CD4-positive, alpha-beta T cell treated with Interleukin-4 for 4 hours (primary cell): ENCODE data around the gene MYO1E.
"Not testable (repeated sequence)": the region's sequence is repeated elsewhere in the genome, so short reads cannot be mapped to it uniquely, and the experiment has no call there.

Experiments used
- DNase-seq: peaks from one replicate; pipeline ENCODE4 v3.0.0-alpha.2; 2020

The MYO1E gene

DNA sequence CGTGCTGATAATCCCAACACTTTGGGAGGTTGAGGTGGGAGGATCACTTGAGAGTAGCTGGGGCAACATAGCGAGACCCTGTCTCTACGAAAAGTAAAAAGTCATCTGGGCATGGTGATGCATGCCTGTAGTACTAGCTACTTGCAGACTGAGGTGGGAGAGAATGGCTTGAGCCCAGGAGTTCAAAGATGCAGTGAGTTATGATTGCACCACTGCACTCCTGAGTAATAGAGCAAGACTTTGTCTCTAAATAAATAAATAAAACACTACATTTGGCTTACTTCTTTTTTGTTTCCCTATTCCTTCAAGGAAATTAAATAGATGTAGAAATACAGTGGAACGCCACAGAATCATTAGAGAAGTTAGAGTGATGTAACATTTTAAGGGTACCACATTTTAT is 186.2 kb downstream of the MYO1E start:
- no peak for DNase-seq

DNA sequence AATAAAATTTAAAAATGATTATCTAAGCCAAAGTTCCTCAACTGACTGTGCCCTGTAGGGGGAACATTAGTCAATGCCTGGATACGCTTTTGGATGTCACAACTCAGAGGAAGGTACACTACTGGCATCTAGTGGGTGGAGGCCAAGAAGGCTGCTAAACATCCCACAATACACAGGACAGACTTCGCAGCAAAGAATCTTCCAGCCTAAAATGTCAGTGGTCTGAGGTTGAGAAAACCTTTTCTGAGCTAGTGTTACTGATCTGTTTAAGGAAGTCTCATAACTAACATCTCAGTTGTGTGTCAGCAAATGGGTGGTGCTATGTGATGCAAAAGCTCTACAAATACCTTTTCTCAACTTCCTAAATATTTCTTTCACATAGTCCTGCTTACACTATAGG is 186.9 kb downstream of the MYO1E start:
- DNase-seq: peak; percentile 6

DNA sequence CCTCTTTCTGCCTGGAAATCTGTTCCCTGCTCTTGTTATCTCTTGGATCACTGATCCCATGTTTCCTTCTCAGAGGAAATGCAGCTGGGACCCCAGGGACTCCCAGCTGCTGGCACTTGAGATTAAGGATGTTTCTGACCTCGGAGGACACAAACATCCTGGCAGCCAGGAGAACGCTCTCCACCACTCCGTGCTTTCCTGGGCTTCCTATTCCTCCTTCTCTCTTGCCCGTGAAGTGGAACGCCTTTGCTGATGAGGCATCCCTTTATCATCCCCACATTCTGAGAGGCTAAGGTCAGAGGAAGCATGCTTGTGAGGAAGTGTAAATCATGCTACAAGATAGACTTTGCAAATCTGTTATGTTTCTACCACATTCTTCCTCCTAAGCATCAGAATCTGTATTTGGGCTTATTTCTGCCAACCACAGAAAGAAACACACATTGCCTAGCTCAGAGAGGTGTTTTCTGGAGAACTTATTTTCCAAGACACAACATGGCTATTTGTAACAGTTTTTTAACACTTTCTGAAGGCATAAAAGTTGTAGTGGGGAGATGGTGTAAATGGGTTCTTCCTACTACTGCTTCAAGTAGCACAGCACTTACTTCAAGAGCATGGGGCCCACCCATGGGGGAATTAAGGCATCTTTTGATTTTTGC is 191.6 kb downstream of the MYO1E start:
- DNase-seq: no peak

DNA sequence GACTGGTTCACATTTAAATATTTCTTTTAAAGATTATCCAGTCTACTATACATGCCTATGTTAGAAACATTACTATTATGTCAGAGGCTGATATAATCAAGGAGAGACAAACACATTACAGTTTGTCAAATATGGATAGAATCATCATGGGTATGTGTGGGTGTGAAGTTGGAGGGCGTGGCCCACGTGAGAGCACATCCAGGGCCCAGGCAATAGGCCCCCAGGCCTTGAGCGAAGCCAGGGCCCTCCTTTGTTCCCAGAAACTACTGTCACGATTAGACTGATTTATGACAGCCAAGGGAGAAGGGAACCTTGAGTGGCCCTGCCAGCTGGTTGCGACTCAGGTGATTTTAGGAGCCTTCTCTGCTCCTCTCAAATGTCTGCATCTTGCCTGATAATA is 193.0 kb downstream of the MYO1E start:
- no peak for DNase-seq

DNA sequence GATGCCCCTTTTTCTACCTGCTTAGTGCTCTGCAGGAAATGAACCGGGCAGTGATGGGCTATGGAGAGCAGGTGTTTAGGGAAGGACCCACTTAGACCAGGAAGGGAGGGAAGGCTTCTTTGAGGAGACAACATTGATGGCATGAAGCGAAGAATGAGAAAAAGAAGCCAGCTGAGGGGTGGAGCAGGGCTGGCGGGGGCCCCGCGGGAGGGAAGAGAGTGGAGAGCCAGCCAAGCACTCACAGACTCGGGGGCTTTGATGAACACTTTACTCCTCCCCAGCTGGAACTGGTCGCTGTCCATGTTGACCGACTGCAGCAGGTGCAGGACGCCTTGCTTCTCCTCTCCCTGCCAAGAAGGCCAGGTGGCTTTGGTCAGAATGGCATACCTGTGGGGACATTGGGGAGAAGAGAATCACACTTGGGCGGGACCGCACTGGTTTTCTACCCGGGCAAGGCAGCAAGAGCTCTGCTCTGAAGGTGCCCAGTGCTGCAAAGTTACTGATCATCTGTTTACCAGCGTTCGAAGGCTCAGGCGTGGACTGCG is 194.4 kb downstream of the MYO1E start:
- no peak for DNase-seq

DNA sequence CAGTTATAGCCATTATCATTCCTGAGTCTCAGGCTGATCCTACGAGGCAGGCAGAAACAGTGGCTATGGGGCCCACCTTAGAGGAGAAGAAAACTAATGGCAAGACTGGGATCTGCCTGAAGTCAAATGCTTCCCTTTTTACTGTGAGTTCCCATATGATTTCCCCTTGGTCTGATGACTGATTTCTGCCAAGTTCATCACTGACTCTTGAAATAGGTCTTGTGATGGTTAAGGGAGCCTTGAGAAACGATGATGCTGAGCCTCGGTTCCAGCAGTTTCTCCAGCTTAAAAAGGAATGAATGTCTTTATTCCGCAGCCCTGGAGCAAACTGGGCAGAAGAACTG is 195.4 kb downstream of the MYO1E start:
- DNase-seq: no peak

DNA sequence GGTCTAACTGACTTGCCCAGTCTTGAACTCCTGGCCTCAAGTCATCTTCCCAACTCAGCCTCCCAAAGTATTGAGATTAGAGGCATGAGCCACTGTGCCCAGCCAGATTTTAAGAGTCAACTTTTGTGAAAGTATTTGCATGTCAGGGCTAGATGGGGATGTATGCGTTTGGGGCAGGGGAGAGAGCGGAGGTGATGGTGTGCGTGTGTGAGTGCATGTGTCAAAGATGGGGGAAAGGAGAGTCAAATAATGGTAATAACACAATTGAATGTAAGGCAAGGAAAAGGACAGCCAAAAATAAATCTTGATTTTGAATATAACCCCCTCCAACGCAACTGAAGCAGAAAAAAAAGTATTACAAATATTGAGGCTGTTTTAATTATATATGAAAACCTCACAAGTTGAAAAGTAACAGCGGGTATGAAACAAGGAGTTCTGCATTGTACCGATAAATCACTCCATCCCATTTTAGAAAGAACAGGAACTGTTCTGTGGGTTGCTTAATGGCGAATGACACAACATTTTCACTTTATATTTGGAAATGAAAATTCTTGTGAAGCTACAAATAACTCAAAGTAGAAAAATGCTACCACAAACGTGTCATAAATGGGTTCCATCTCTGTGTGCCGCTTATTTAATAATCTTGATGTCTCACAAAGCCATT is 195.9 kb downstream of the MYO1E start:
- DNase-seq: no peak

DNA sequence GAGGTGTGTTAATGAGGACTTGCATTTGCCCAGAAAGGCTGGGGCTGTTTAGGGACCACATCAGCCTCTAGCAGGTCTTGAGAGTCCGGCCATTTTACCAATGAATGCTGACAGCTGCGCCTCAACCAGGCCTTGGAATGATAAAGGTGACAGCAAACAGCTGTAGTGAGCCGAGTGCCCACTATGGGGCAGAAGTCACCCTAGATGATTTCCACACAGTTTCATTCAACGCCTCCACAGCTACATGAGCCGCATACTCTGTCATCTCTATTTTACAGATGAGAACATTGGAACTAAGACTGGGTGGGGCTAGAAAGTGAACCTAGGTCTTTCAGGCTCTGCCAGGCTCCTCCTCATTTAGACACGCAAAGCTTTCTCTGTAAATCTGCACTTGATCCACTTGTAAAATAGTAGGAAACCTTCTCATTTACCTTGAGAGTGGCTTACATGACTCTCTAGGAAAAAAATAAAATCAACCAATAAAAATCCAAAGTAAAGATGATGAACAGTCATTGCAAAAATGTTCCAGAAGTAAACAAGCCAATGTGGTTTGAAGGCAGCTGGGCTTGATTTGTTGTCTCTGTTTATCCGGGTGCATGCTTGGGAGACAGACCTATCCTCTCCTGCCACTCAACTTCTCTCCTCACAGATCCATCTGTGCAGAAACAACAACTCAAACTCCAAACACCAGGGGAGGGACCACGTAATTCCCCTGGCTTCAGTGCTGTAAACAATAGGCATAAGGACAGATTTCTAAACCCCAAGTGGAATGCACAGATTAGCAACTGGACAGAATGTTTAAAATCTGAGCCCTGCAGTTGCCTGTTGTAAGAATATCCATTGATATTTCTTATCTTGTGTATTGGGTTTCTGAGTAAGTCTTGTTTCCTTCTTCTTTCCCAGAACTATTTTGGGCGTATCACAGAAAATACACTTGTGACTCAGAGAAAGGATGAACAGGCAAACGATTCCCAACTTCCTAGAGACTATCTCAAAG is 197.5 kb downstream of the MYO1E start:
- peak; percentile 10 for DNase-seq

DNA sequence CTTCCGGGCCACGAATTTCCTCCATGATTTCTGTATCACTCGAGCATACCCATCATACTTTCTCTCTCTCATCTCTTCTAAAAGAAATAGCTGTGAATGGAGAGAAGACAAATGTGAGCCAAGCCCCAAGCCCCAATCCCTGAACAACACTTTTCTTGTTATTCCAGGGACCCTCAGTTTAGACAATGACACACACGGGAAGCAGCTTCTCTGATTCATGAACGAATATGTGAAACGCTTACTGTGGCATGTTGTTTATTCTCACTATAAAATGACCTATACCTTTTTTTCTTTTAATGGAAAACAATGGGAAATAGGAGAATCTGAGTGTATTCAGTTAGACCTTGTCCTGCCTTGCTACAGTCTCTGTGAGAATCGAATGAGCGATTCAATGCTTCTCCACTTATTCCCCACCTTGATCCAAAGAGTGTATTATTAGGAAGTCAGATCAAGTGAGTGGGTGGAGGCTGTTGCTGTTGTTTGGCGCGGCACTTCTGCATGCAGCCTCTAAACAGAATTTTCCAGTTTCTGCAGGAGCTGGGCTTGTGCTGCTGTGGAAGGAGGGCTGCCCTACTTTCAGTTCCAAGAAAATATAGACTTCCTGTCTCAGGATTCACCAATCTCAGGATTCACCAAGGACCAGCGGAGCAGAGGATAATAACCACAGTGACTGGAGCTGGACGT is 198.4 kb downstream of the MYO1E start:
- DNase-seq: no peak

DNA sequence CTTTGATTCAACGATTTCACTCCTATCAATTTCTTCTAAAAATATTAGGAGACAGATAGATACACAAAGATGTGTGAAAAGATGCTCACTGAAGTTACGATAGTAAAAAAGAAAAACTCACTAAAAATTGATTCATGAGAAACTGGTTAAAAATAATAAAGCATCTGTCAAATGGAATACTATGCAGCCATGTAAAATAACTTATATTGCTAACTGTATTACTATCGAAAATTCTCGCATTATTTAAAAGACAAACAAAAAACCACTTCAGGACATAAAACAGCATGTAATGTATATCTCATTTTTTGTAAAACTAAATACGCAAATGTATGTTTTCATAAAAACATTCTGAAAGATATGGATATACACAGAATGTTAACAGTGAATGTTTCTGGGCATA is 199.5 kb downstream of the MYO1E start:
- DNase-seq: no peak

DNA sequence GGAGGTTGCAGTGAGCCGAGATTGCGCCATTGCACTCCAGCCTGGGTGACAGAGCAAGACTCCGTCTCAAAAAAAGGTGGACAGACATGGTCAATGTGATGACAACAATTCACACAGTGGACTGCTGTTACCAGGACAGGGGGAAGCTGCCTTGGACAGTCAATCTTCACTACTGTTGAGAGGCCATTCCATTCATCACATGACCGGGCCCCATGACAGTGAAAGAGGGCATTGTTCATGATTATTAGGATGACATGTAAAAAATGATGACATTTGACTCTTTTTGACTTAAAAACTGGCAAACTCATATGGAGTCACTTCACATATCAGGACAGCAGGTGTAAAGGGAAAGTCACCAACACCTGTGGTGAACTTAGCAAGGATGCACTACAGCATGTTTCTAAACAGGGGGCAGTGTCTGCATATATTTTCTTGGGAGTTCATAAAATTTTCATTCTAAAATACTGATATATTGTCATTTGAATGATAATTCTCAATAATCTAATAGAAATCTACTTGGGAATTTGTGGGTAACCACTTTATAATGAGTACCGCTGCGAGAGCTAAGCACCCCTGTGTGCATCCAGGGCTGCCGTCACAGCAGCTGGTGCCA is 200.3 kb downstream of the MYO1E start:
- DNase-seq: no peak

DNA sequence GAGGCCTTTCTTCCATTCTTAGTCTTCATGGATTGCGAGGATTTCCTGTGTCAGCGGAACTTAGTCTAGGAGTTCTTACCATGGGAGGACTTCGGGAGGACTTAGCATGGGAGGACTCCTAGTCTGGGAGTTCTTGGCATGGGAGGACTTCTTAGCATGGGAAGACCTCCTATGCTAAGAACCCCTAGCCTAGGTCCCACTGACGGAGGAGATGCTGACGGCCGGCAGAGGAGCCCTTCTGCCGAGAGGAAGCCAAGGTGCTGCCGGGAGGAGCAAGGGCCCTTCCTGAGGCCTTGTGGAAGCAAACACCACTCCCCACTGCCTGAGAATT is 201.6 kb downstream of the MYO1E start:
- DNase-seq: no peak

DNA sequence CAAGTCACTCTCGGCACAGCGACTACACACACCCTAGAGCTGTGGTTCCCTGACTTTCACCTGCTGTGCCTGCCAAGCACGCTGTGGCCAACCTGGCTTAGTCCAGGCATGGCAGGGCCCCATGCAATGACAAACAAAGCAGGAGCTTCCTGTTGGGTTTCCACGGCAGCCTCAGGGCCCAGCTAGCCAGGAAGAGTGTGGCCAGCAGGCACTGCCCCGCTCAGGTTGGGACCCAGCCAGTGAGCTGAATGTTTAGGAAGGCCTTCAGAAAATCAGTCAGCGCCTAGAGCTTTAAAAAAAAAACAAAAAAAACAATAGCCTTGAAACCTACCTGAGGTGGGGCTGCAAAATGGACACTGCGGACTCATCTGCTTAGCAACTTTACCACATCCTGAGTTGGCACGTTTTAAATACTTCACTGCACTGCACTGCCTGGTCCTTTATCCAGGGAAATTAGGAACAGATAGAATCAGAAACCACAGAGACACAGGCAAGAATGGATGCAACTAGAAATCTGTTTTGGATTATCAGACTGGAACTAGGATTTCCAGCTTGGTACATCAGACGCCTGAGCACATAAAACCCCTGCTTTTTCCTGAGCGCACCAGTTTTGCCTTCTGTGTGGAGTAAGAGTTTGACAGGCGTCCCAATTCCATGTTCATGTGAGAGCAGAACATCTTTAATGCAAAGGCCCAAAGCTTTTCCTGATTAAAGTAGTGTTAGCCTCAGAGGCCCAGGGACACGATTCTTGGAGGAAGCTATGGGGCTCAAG is 202.2 kb downstream of the MYO1E start:
- no peak for DNase-seq

DNA sequence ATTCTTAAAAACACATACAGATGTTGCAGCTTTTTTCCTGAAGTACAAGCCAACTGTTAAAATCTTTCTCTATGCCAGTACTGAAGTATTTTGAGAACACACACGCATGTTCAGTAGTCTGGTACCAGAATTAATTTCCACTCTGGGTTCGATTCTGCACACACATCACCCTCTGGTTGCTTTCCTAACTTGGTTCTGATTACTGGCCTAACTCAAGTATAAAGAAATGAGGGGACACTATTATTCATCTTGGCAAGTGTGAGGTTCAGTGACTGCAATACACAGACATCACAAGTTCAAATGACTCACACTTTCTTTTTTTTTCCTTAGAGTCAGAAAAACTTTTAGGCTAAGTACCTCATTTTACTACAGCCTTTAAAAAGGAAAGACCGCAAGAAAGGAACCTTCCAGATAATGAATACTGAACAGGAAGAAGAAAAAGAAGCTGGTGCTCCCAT is 203.4 kb downstream of the MYO1E start:
- DNase-seq: no peak

DNA sequence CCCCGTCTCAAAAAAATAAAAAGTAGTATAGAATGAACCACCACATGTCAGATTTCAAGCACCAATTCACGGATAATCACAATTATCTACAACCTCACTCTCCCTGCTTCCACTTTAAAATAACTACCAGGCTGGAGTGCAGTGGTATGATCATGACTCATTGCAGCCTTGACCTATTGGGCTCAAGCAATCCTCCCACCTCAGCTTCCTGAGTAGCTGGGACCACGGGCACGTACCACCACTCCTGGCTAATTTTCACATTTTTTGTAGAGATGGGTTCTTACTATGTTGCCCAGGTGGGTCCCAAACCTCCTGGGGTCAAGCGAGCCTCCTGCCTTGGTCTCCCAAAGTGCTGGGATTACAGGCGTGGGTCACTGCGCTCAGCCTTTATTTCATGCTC is 204.1 kb downstream of the MYO1E start:
- DNase-seq: no peak

DNA sequence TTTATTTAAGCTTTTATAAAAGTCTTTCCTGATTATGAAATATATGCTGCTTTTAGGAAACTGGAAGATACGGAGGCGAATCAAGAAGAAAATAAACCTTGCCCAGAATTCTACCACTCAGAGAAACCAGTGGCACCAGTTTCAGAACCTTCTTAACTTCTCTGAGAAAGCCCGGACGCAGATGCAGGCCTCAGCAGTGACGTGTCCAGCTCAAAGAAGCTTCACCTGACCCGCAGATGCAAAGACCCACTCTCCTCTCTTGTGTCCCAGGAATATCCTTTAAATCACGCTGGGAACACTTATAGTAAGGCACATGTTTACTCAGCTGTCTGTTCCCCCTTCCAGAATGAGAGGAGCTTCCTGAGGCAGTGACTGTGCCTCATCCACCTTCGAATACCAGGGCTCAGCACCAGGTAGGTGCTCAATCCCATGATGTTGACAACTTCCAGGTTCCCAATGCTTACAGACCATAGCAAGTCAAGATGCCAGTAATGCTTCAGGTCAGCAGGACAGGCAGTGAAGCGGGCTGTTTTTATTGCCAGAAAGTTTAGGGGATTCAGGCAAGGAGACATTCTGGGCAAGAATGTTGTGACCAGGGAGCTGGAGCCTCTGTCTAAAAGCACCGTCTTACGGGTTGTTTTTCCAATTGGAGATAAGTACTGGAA is 205.9 kb downstream of the MYO1E start:
- DNase-seq: no peak

DNA sequence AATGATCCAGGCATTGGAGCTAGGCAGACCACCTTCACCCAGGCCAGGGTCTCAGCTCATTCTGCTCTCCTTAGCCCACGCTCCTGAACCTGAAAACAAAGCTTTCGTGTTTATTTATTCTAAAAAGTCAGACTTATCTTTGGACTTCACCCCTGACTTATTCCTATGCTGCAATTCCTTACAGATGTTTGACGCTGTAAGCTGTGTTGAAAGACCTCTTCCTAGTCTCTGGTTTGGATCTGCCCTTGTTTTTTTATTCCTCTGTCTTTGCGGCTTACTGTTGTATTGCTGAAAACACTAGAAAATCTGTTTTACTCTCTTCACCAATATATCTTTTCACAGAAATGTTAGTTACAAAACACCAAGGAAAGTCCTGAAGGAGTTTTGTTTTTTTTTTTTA is 206.5 kb downstream of the MYO1E start:
- DNase-seq: no peak

DNA sequence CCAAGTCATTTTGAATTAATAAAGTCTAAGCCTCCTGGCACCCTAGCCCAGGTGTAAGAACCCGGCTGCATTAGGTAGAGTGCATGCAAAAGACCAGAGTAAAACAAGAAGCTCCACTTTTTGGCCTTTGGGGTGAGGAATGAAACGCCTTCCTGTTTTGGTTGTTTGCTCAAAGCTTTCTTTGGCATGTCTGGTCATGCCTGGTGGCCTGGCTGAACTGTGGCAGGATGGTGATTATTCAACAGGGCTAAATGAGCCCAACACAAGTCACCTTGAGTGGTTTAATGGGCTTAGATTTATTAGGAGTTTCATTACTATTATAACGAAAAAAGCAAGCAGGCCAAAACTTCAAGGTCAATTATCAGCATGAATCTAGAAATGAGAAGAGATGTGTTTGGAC is 206.9 kb downstream of the MYO1E start:
- no peak for DNase-seq

DNA sequence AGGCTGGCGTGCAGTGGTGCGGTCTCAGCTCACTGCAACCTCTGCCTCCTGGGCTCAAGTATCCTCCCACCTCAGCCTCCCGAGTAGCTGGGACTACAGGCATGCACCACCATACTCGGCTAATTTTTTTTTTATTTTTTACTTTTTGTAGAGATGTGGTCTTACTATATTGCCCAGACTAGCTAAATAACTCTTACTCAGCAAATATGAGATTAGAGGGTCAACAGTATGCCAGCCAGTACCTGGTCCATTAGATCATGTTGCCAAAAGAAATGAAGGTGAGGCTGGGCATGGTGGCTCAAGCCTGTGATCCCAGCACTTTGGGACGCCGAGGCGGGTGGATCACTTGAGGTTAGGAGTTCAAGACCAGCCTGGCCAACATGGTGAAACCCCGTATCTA is 210.6 kb downstream of the MYO1E start:
- not testable (repeated sequence) for DNase-seq

DNA sequence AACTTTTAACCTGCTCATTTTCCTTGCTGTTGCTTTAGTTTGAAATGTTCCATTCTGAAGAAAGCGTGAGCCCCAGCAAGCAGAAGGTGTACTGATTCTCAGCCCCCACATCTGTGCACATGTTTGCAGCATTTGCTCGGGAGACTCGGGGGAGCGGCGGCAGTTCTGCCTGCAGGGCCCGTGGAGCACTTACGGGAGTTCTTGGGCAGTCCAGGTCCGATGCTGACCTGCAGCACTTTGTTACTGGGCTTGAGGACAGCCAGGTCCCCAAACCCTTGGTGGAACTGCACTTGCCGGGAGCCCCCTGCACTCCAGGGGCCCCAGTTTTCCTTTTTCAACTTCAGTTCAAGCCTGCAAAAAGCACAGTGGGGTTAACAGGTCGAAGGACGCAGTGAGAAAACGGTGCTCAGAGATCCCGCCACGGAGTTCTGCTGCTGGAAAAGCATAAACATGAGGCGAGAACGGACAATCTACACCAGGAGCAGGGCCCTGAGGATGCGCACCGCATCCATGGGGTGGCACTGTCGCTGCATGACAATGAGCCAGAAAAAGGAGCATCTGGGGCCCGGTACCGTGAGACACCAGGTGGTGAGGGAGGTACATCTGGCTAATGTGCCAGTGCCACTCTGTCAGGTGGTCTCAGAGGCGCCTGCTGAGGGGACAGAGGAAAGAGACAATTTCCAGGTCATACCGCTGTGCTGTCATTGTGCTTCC is 211.6 kb downstream of the MYO1E start:
- no peak for DNase-seq

DNA sequence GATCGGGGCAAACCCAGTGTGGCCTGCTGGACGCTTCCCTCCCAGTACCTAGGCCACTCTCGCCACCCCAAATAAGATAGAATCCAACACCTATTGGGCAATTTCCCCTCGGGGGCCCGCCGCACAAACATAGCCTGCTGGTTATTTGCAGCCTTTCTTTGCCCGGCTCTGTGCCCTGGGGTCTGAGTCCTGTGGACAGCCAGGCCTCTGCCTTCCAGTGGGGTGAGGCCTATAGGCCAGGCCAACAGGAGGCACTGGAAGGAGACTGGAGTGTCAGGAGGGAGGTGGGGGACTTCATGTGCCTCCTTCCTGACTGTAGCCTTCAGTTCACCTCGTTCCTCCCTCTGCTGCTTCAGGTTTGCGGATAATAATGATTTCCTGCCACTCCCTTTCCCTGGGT is 213.5 kb downstream of the MYO1E start:
- no peak for DNase-seq
